Measurements from ENCODE around the gene CRYBB2.
"Not testable (repeated sequence)": the region's sequence is repeated elsewhere in the genome, so short reads cannot be mapped to it uniquely, and the experiment has no call there.

Gene CRYBB2

GRCh38 chr22:25200967-25201366 lies 18.5 kb upstream of the CRYBB2 start:
- DNase-seq = no peak

GRCh38 chr22:25201557-25202273 lies 17.7 kb upstream of the CRYBB2 start:
- no peak for DNase-seq

- peak; percentile 80 for DNase-seq
These were observed 17.0 kb upstream of the CRYBB2 start for GRCh38 chr22:25202290-25202921.

- no peak for DNase-seq
These were observed 16.4 kb upstream of the CRYBB2 start for GRCh38 chr22:25203082-25203481.

GRCh38 chr22:25204547-25204946 lies 14.9 kb upstream of the CRYBB2 start:
- DNase-seq = not testable (repeated sequence)

- DNase-seq = no peak
These were observed 13.6 kb upstream of the CRYBB2 start for GRCh38 chr22:25205847-25206246.

GRCh38 chr22:25206998-25207397 lies 12.4 kb upstream of the CRYBB2 start:
- DNase-seq = no peak

- no peak for DNase-seq
These were observed 11.8 kb upstream of the CRYBB2 start for GRCh38 chr22:25207553-25208157.

GRCh38 chr22:25208328-25208727 lies 11.1 kb upstream of the CRYBB2 start:
- DNase-seq = no peak

GRCh38 chr22:25208743-25209505 lies 10.5 kb upstream of the CRYBB2 start:
- no peak for DNase-seq

GRCh38 chr22:25210793-25211192 lies 8.6 kb upstream of the CRYBB2 start:
- DNase-seq = no peak

- no peak for DNase-seq
These were observed 7.1 kb upstream of the CRYBB2 start for GRCh38 chr22:25212337-25212736.

GRCh38 chr22:25213221-25213620 lies 6.2 kb upstream of the CRYBB2 start:
- no peak for DNase-seq

- no peak for DNase-seq
These were observed 3.2 kb upstream of the CRYBB2 start for GRCh38 chr22:25216230-25216629.

GRCh38 chr22:25219948-25220442 lies 556 bp downstream of the CRYBB2 start:
- no peak for DNase-seq

- DNase-seq = no peak
These were observed 2.4 kb downstream of the CRYBB2 start for GRCh38 chr22:25221790-25222189.

GRCh38 chr22:25223269-25223850 lies 3.9 kb downstream of the CRYBB2 start:
- no peak for DNase-seq

- DNase-seq = no peak
These were observed 9.4 kb downstream of the CRYBB2 start for GRCh38 chr22:25228822-25229221.

- not testable (repeated sequence) for DNase-seq
These were observed 11.3 kb downstream of the CRYBB2 start for GRCh38 chr22:25230760-25231159.

- no peak for DNase-seq
These were observed 12.9 kb downstream of the CRYBB2 start for GRCh38 chr22:25232301-25232700.

- DNase-seq = not testable (repeated sequence)
These were observed 14.3 kb downstream of the CRYBB2 start for GRCh38 chr22:25233706-25234105.

- DNase-seq = peak; percentile 79
These were observed 16.3 kb downstream of the CRYBB2 start for GRCh38 chr22:25235547-25236290.

Data from activated effector memory CD4-positive, alpha-beta T cell treated with anti-CD3 and anti-CD28 coated beads, Interleukin-2, amount 50 U/mL, for 16 hours (primary cell).